Brain microvascular endothelial cell (primary cell): ENCODE results near the gene CARD10.

Source experiments
- DNase-seq: peaks from one replicate; pipeline ENCODE4 v3.0.0-alpha.2; 2020
- H3K27ac ChIP-seq: fragments of 250-450 bp; sonication (Bioruptor Pico); 2 replicates; pipeline ENCODE4 v1.5.1; 2020; ENCODE audit warnings: mild to moderate bottlenecking, moderate library complexity
- H3K27me3 ChIP-seq: fragments of 250-450 bp; sonication (Bioruptor Pico); replicated peaks from 2 replicates; pipeline ENCODE4 v1.5.1; 2020; ENCODE audit warnings: mild to moderate bottlenecking
- H3K36me3 ChIP-seq: fragments of 250-450 bp; sonication (Bioruptor Pico); replicated peaks from 2 replicates; pipeline ENCODE4 v1.5.1; 2020; ENCODE audit warnings: mild to moderate bottlenecking
- H3K4me3 ChIP-seq: 2 replicates; pipeline ENCODE4 v1.5.1; 2011; ENCODE audit warnings: low read depth, mild to moderate bottlenecking, control low read depth, low read length, moderate library complexity
- in situ Hi-C: cut with HindIII; loops from 2 replicates; pipeline ENCODE4 v1.10.0; 2017; ENCODE audit warnings: low sequenced_read_pairs, low pct_ligation_motif_present
- TF ChIP-seq, protein P1 (sequence below): IDR thresholded peaks from 2 replicates; pipeline ENCODE4 v1.5.1; 2011; ENCODE audit warnings: low read depth, mild to moderate bottlenecking, moderate library complexity, low read length, control low read depth, inconsistent platforms; ENCODE audit errors: missing control alignments

The CARD10 gene

DNA sequence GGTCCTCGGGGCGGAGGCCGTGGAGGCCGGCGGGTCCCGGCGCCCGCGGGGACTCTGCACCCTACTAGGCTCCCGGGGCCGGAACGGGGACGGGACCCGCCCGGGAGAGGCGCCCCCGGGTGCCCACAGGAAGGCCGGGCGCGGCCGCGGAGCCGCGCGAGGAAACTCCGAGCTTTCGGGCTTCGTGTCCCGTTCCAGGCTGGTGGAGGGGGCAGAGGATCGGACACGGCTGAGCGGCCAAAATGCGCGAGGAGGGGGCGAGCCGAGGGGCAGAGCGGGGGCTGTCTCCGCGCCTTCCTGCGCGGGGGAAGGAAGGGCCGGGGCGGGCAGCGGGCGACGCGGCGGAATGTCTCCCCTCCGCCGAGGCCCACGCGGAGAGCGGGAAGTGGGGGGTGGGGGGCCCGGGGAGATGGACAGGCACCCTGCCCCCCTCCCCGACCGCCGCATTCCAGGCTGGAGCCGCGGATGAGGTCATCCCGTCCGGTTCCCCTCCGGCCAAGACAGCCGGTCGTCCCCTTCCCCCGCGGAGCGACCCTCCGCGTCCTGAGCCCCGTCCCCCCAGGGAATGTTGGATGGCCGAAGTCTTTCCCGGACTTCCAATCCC, 41.5 kb upstream of the CARD10 start:
- DNase-seq: no peak
- H3K27me3 ChIP-seq: no peaks in the 10 kb centered on the region

DNA sequence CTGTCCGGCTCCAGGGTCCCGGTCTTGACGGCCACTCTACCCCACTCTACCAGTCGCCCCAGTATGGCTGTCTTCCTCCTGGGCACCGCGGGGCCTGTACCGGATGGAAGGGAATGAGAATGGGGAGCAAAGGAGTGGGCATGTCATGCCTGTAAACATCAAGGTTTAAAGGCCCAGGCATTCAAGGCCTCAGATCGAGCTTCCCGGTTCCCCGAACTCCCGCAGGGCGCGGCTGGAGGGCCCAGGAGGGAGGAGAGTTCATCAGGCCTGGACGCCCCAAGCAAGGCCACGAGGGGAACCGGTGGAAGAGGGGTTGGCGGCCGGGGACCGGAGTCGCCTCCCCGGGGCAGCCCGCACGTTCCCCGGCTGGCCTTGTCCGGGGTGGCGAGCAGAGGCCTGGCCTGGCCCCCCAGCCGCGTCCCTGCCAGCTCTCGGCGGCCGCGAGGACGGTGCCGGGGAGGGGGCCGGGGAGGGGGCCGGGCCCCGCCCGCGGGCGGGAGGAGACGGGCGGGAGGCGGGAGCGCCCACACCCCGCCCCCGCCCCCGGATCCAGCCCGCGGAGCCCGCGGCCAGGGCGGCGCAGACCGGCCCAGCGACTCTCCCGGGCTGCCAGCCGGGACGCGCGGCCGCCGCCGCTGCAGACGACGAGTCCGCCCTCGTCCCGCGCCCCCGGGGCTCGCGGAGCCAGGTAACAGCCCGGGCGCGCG, 40.8 kb upstream of the CARD10 start, which contains the start of gene CDC42EP1:
Gene CDC42EP1, plus strand, starts transcription at position 580 of the 707 bp plus-strand sequence. CDS start 5,870 bp downstream, outside the sequence.
- Histone ChIP-seq H3K4me3 (peak within 1 kb of the TSS; percentile 82), H3K27ac (peak within 1 kb of the TSS; percentile 96), H3K36me3 (peaks cover 10% of the 10 kb centered on the region), H3K27me3 (no peaks in the 10 kb centered on the region)
- no peak for DNase-seq
- in situ Hi-C loops: no loop called here
- TF ChIP-seq, protein P1, sequence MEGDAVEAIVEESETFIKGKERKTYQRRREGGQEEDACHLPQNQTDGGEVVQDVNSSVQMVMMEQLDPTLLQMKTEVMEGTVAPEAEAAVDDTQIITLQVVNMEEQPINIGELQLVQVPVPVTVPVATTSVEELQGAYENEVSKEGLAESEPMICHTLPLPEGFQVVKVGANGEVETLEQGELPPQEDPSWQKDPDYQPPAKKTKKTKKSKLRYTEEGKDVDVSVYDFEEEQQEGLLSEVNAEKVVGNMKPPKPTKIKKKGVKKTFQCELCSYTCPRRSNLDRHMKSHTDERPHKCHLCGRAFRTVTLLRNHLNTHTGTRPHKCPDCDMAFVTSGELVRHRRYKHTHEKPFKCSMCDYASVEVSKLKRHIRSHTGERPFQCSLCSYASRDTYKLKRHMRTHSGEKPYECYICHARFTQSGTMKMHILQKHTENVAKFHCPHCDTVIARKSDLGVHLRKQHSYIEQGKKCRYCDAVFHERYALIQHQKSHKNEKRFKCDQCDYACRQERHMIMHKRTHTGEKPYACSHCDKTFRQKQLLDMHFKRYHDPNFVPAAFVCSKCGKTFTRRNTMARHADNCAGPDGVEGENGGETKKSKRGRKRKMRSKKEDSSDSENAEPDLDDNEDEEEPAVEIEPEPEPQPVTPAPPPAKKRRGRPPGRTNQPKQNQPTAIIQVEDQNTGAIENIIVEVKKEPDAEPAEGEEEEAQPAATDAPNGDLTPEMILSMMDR: no peak

More for the DNA sequence above, 41.5 kb upstream of the CARD10 start:
- Histone ChIP-seq H3K27ac (peak overlapping the region; percentile 96), H3K4me3 (peak overlapping the region; percentile 82), H3K36me3 (peaks cover 11% of the 10 kb centered on the region)
- TF ChIP-seq, protein P1: no peak
- in situ Hi-C loops: no loop called here

DNA sequence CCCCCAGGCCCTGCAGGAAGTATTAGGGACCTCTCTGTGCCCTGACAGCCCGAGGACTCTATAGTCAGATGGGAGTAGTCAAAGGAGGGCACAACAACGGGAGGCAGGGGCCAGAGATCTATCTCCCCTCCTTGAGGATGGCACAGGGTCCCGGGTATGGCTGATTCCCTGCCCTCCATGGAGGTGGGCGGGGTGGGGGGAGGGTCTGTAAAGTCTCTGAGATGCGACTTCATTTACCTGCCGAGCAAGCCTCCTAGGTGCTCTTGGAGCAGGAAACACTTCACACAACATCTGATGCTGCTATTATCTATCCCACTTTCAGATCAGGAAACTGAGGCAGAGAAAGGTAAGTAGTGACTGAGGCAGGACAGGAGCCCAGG, 40.3 kb upstream of the CARD10 start:
- DNase-seq: no peak
- no peak overlapping the region for H3K27ac ChIP-seq
- no peaks in the 10 kb centered on the region for H3K27me3 ChIP-seq
- H3K36me3 ChIP-seq: peaks cover 7% of the 10 kb centered on the region
- peak overlapping the region; percentile 38 for H3K4me3 ChIP-seq
- in situ Hi-C loops: no loop called here
- TF ChIP-seq, protein P1: no peak

DNA sequence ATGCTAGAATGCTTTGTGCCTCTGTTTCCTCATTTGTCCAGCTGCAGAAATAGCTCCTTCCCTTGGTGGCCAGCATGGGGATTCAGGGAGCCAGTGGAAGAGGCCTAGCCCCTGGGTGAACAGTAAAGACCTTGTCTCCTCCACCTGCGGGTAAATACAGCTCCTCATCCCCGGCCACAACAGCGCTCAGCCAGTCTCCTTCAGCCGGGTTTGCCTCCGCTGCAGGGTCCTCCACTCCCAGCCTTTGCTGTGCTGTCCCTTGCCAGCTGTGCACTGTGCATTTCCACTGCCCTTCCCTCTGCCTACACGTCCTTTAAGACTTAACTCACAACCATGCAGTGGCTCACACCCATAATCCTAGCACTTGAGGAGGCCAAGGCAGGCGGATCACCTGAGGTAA, 39.6 kb upstream of the CARD10 start:
- DNase-seq: no peak
- Histone ChIP-seq H3K36me3 (peaks cover 5% of the 10 kb centered on the region), H3K4me3 (no peak overlapping the region), H3K27me3 (no peaks in the 10 kb centered on the region), H3K27ac (no peak overlapping the region)
- TF ChIP-seq, protein P1: no peak
- in situ Hi-C loops: no loop called here

DNA sequence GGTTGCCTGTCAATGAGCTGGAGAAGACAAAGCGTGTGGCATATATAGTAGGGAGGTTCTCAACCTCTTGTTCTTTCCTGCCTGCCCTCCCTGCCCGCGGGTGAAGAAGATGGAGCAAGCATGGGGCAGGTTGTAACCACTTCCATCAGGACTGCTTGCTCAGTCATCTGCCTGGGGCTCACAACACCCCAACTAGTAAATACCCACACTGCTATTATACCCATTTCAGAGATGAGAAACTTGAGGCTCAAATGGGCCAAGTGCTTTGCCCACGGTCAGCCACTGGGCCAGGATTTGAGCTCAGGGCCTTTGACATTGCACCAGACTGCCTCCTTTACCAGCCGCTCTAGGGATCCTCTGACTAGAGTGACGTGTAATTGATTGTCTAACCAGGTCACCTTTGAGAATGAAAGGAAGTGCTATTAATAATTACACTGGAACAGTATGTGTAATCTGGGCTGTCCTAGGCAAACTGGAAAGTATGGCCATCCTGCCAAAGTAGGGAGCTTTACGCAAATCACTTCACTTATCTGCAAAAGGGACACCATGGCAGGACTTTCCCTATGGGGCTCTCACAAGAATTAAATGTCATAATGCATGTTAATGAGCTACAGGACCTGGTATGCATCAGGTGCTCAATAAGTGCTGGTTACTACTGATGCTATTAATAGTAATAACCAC, 38.2 kb upstream of the CARD10 start:
- Histone ChIP-seq H3K27ac (no peak overlapping the region), H3K27me3 (no peaks in the 10 kb centered on the region), H3K4me3 (no peak overlapping the region), H3K36me3 (peaks cover 5% of the 10 kb centered on the region)
- in situ Hi-C loops: no loop called here
- no peak for DNase-seq
- TF ChIP-seq, protein P1: no peak
